CD4-positive, alpha-beta T cell (primary cell): Measurements from ENCODE around the gene TRIM44. TPM values are rescaled to one million over a fixed set of nuclear protein-coding genes. Genes with fewer than 3 reads are reported as not detected.
"Not testable (repeated sequence)": the region's sequence is repeated elsewhere in the genome, so short reads cannot be mapped to it uniquely, and the experiment has no call there.

ENCODE experiments used
- ATAC-seq: fragments of 200-7000 bp; cut with Tn5 transposase; one replicate; pipeline ENCODE4 v1.10.0; 2022; ENCODE audit warnings: mild to moderate bottlenecking; ENCODE audit not compliant: poor library complexity
- CTCF ChIA-PET: fragments of 350-600 bp; sonication (Branson Sonifier 250); formaldehyde crosslinking; loops from one replicate; lab custom pipeline; 2021; ENCODE audit warnings: antibody characterized with exemption, inconsistent platforms; lab: Charles Lee
- POLR2A ChIA-PET: fragments of 350-600 bp; sonication (Branson Sonifier 250); formaldehyde crosslinking; loops from one replicate; lab custom pipeline; 2021; ENCODE audit warnings: antibody characterized with exemption, inconsistent platforms; lab: Charles Lee
- DNase-seq, 14 experiments: peaks; one replicate each; pipeline ENCODE4 v3.0.0-alpha.2; 2013 to 2020; ENCODE audit warnings: mixed read lengths in 2 of 14
- H3K27ac ChIP-seq, 2 donors: one replicate each; pipeline versions ENCODE4 v1.5.1 to v1.7.0; 2013; ENCODE audit warnings: low read length in 2 of 2, low read depth in 1 of 2, mild to moderate bottlenecking in 1 of 2
- H3K27me3 ChIP-seq, 2 experiments: 1 replicate in 1 of 2; 2 replicates in 1 of 2; pipeline versions ENCODE4 v1.6.1 to v1.7.0; 2013; ENCODE audit warnings: low read length in 2 of 2, control low read depth in 1 of 2, mild to moderate bottlenecking in 1 of 2, moderate library complexity in 1 of 2; ENCODE audit not compliant: insufficient read depth in 2 of 2, control insufficient read depth in 1 of 2
- H3K36me3 ChIP-seq: one replicate; pipeline ENCODE4 v1.6.1; 2013; ENCODE audit warnings: low read length, control low read depth; ENCODE audit not compliant: insufficient read depth
- H3K4me1 ChIP-seq: one replicate; pipeline ENCODE4 v1.6.1; 2013; ENCODE audit warnings: low read length, control low read depth; ENCODE audit not compliant: insufficient read depth
- H3K4me3 ChIP-seq: one replicate; pipeline ENCODE4 v1.5.1; 2013; ENCODE audit warnings: mild to moderate bottlenecking, low read length, moderate library complexity
- H3K9me3 ChIP-seq, 2 experiments: 1 replicate in 1 of 2; 2 replicates in 1 of 2; pipeline versions ENCODE4 v1.6.1 to v1.7.0; 2013; ENCODE audit warnings: low read length in 2 of 2, mild to moderate bottlenecking in 2 of 2, control low read depth in 1 of 2, moderate library complexity in 1 of 2; ENCODE audit not compliant: control insufficient read depth in 1 of 2, insufficient read depth in 1 of 2
- H3K27ac Mint-ChIP-seq: one replicate; pipeline ENCODE4 v1.8.0; 2020; ENCODE audit warnings: mixed read lengths
- H3K27me3 Mint-ChIP-seq: one replicate; pipeline ENCODE4 v1.8.0; 2021; ENCODE audit warnings: mixed read lengths
- H3K36me3 Mint-ChIP-seq: one replicate; pipeline ENCODE4 v1.8.0; 2021; ENCODE audit warnings: low read depth, mixed read lengths
- H3K4me1 Mint-ChIP-seq: one replicate; pipeline ENCODE4 v1.8.0; 2021; ENCODE audit warnings: low read depth, mixed read lengths
- H3K4me3 Mint-ChIP-seq: one replicate; pipeline ENCODE4 v1.8.0; 2020; ENCODE audit warnings: mild to moderate bottlenecking, mixed read lengths
- H3K9me3 Mint-ChIP-seq: one replicate; pipeline ENCODE4 v1.8.0; 2020; ENCODE audit warnings: mixed read lengths
- intact Hi-C, 2 experiments: fragments of 100-400 bp; cut with DNase I in 1 of 2; cut with micrococcal nuclease in 1 of 2; formaldehyde crosslinking; loops; one replicate each; pipeline versions ENCODE4 v1.15.1 to v1.9.0; 2023 to 2025; cut with DNase I, micrococcal nuclease
- total RNA-seq, 174 experiments: library from RNA in 2 of 174; stranded (reverse) in 2 of 174; gene quantifications; one replicate each; pipeline ENCODE4 v1.2.3 and lab custom pipeline; 2021 to 2026
- TF ChIP-seq, protein P1 (sequence below): fragments of 200-600 bp; IDR thresholded peaks from one replicate; pipeline ENCODE4 v1.8.0; 2022; ENCODE audit warnings: antibody characterized with exemption, mild to moderate bottlenecking

TRIM44 gene
- total RNA-seq, 2 experiments from 2014 or later, result 32.1 to 36.7 TPM

DNA sequence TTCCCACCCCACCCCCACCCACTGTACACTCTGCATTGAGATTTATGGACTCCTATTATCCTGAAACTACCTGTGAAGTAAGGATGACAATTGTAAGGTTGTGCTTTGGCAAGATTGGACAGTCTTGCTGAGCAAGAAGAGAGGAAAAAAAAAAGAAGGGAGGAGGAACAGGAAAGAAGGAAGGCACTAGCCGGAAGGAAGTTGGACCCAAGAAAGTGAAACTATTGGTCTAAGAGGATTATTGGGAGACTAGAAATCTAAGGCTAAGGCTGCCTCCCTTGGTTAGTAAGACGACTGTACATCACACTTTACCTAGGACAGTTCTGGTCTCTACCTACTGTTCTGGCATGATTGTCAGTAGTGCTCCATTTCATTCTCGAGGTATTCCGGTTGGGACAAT lies 12.1 kb upstream of the TRIM44 start:
- ATAC-seq (no peak), DNase-seq (no peak)
- H3K9me3 Mint-ChIP-seq, result no peaks in the 10 kb centered on the region
- Histone ChIP-seq H3K9me3 (no peaks in the 10 kb centered on the region), H3K27ac (no peak overlapping the region), H3K27me3 (peaks cover 5 to 6% of the 10 kb centered on the region in 2 experiments), H3K36me3 (no peaks in the 10 kb centered on the region), H3K4me3 (no peak overlapping the region), H3K4me1 (no peaks in the 10 kb centered on the region)
- intact Hi-C loops, result no loop called here
- TF ChIP-seq, protein P1, sequence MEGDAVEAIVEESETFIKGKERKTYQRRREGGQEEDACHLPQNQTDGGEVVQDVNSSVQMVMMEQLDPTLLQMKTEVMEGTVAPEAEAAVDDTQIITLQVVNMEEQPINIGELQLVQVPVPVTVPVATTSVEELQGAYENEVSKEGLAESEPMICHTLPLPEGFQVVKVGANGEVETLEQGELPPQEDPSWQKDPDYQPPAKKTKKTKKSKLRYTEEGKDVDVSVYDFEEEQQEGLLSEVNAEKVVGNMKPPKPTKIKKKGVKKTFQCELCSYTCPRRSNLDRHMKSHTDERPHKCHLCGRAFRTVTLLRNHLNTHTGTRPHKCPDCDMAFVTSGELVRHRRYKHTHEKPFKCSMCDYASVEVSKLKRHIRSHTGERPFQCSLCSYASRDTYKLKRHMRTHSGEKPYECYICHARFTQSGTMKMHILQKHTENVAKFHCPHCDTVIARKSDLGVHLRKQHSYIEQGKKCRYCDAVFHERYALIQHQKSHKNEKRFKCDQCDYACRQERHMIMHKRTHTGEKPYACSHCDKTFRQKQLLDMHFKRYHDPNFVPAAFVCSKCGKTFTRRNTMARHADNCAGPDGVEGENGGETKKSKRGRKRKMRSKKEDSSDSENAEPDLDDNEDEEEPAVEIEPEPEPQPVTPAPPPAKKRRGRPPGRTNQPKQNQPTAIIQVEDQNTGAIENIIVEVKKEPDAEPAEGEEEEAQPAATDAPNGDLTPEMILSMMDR, result no peak
- POLR2A ChIA-PET, result no interaction called here
- H3K27ac Mint-ChIP-seq, result no peak overlapping the region
- CTCF ChIA-PET, result no interaction called here
- H3K4me3 Mint-ChIP-seq, result no peak overlapping the region
- H3K27me3 Mint-ChIP-seq, result peaks cover 81% of the 10 kb centered on the region
- H3K36me3 Mint-ChIP-seq, result no peaks in the 10 kb centered on the region
- H3K4me1 Mint-ChIP-seq, result no peaks in the 10 kb centered on the region

DNA sequence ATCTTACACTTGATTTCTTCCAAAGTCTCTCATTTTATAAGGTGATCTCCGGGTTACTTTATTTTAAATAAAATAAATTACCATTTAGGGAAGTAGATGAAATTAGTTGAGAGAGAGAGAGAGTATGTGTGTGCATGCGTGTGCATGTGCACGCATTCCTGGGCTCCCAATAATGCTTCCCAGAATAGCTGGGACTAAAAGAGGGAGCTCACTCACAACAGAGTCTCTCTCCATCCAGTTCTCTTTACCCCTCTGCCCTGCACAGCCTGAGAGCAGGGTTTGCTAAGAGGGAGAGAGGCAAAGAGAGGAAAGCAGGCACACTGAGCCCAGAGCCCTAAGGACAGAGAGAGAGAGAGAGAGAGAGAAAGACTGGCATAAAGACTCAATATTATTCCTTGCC lies 11.3 kb upstream of the TRIM44 start:
- no peaks in the 10 kb centered on the region for H3K4me1 ChIP-seq
- no peaks in the 10 kb centered on the region for H3K36me3 ChIP-seq
- ChIA-PET POLR2A (no interaction called here), CTCF (no interaction called here)
- H3K4me3 ChIP-seq, result no peak overlapping the region
- TF ChIP-seq, protein P1, result no peak
- Mint-ChIP-seq H3K36me3 (no peaks in the 10 kb centered on the region), H3K9me3 (no peaks in the 10 kb centered on the region), H3K27me3 (peaks cover 81% of the 10 kb centered on the region), H3K4me1 (no peaks in the 10 kb centered on the region), H3K27ac (no peak overlapping the region), H3K4me3 (no peak overlapping the region)
- ATAC-seq, result no peak
- DNase-seq, result no peak
- no peaks in the 10 kb centered on the region for H3K9me3 ChIP-seq
- intact Hi-C loops, result no loop called here
- H3K27me3 ChIP-seq, result peaks cover 6 to 8% of the 10 kb centered on the region in 2 experiments
- no peak overlapping the region for H3K27ac ChIP-seq

DNA sequence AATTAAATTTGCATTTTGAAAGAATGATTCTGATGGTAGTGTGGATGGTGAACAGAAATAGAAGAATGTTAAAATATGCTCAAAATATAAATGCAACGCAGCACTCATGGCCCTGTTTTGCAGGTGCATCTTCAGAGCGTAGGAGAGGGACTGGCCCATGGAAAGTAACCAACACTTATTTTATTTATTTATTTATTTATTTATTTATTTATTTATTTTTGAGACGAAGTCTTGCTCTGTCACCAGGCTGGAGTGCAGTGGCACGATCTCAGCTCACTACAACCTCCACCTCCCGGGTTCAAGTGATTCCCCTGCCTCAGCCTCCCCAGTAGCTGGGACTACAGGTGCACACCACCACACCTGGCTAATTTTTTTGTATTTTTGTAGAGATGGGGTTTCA lies 9.8 kb upstream of the TRIM44 start:
- H3K4me1 ChIP-seq, H3K27ac Mint-ChIP-seq, H3K4me1 Mint-ChIP-seq: not testable (repeated sequence)

DNA sequence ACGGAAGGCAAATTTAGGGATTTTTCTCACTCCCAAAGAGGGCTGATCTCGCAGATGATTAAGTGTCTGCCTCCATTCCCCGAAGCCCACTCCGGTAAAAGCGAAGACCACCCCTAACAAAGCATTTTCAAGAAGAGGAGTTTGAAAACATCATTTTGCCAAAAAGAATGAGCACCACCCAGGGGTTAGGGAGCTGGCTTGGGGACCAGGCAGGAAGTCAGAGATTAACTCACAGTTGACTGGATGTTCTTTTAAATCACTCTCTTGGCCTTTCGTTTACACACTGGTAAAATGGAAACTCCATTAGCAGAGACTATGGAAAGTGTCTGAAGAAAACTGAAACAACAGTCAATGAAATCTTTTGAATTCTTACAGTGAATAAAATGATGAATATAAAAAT lies 7.9 kb upstream of the TRIM44 start:
- TF ChIP-seq, protein P1, result no peak
- intact Hi-C loops, result no loop called here
- Histone ChIP-seq H3K9me3 (no peaks in the 10 kb centered on the region), H3K4me1 (no peaks in the 10 kb centered on the region), H3K4me3 (no peak overlapping the region), H3K27me3 (peaks cover 0 to 15% of the 10 kb centered on the region in 2 experiments), H3K36me3 (no peaks in the 10 kb centered on the region), H3K27ac (no peak overlapping the region)
- Mint-ChIP-seq H3K36me3 (no peaks in the 10 kb centered on the region), H3K27ac (no peak overlapping the region), H3K9me3 (no peaks in the 10 kb centered on the region), H3K4me1 (no peaks in the 10 kb centered on the region), H3K27me3 (peaks cover 74% of the 10 kb centered on the region), H3K4me3 (no peak overlapping the region)
- POLR2A ChIA-PET, result interaction anchor here (0.6 kb wide), 1 partner anchor 531 kb away, joined by 3 read pairs; no protein-coding TSS in a partner anchor
- ATAC-seq (no peak), DNase-seq (no peak)
- CTCF ChIA-PET, result no interaction called here

More for the DNA sequence above, 9.8 kb upstream of the TRIM44 start:
- H3K36me3 ChIP-seq, DNase-seq, H3K4me3 ChIP-seq, H3K27ac ChIP-seq, ATAC-seq, H3K9me3 Mint-ChIP-seq, H3K36me3 Mint-ChIP-seq, POLR2A ChIA-PET, intact Hi-C loops, H3K9me3 ChIP-seq, CTCF ChIA-PET, H3K4me3 Mint-ChIP-seq: not testable (repeated sequence)
- H3K27me3 ChIP-seq, result peaks cover 6 to 11% of the 10 kb centered on the region in 2 experiments
- peaks cover 81% of the 10 kb centered on the region for H3K27me3 Mint-ChIP-seq
